ENCODE measurements around the gene RPA1. TPM values are rescaled to one million over a fixed set of nuclear protein-coding genes. Genes with fewer than 3 reads are reported as not detected.

The RPA1 gene
- total and polyA plus RNA-seq, 4 donors, result 10.7 to 82.6 (median 33.6) TPM

DNA sequence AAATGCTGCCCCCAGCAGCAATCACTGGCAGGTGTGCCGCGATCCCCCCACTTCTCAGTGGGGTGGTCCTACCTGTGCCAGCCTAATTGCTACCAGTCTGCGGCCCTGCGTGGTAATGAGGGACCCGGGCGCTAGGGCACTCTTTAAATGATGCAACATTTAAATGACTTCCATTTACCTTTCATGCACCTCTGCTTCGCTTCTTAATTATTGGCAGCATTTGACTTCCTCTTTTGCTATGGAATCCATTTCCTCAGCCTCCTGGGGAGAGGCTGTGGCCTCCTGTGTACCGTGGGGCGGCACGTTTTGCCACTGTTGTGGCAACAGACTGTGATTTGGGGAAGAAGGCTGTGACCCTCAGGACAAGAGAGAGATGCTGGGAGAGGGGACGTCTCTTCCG is 86.1 kb downstream of the RPA1 start:
- DNase-seq (no peak), ATAC-seq (ENCODE audit: insufficient read depth, low FRiP score) (no peak)
- no peaks in the 10 kb centered on the region for H3K9me3 ChIP-seq (ENCODE audit: control insufficient read depth in 4 of 4, insufficient read depth in 3 of 4, low read length in 3 of 4)
- TF ChIP-seq, protein P1, sequence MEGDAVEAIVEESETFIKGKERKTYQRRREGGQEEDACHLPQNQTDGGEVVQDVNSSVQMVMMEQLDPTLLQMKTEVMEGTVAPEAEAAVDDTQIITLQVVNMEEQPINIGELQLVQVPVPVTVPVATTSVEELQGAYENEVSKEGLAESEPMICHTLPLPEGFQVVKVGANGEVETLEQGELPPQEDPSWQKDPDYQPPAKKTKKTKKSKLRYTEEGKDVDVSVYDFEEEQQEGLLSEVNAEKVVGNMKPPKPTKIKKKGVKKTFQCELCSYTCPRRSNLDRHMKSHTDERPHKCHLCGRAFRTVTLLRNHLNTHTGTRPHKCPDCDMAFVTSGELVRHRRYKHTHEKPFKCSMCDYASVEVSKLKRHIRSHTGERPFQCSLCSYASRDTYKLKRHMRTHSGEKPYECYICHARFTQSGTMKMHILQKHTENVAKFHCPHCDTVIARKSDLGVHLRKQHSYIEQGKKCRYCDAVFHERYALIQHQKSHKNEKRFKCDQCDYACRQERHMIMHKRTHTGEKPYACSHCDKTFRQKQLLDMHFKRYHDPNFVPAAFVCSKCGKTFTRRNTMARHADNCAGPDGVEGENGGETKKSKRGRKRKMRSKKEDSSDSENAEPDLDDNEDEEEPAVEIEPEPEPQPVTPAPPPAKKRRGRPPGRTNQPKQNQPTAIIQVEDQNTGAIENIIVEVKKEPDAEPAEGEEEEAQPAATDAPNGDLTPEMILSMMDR (IDR thresholded peaks at IDR 0.05; ENCODE audit: control extremely low read depth, extremely low read depth), result no peak
- H3K4me3 ChIP-seq, result no peak overlapping the region
- H3K36me3 ChIP-seq (ENCODE audit: control insufficient read depth in 4 of 4, insufficient read depth in 4 of 4, low read length in 4 of 4), result no peaks in the 10 kb centered on the region
- no peaks in the 10 kb centered on the region for H3K4me1 ChIP-seq (ENCODE audit: control insufficient read depth in 5 of 5, insufficient read depth in 5 of 5, low read length in 5 of 5)
- H3K27ac ChIP-seq (ENCODE audit: low read depth in 1 of 2, low read length in 1 of 2), result no peak overlapping the region
- no peak overlapping the region for H3K9ac ChIP-seq (ENCODE audit: insufficient read depth in 1 of 2, low read length in 2 of 2)
- 43 to 55% methylated on average over 12 of the region's 12 CpGs for WGBS, 2 donors
- peaks cover 0 to 40% (median 13%) of the 10 kb centered on the region in 3 donors for H3K27me3 ChIP-seq (ENCODE audit: control insufficient read depth in 3 of 3, insufficient read depth in 3 of 3, low read length in 2 of 3)

DNA sequence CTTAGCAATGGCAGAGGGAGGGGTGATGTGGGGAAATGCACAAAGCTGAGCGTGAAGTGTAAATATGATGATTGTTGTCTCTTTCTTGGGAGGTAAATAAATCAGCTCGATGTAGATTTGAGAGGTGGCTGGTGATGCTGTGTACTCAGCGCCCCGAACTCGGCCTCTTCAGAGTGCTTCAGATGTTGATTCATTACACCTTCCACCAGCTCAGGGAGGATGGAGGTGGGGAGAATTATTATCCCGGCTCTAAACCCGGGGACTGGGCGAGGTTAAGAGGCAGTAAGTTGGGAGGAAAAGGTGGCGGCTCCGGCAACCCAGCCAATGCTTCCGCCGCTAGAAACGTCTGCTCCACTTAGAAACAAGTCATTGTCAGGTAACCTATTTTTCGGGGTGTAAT is 86.5 kb downstream of the RPA1 start:
- DNase-seq (no peak), ATAC-seq (ENCODE audit: insufficient read depth, low FRiP score) (no peak)
- no peaks in the 10 kb centered on the region for H3K4me1 ChIP-seq (ENCODE audit: control insufficient read depth in 5 of 5, insufficient read depth in 5 of 5, low read length in 5 of 5)
- no peak overlapping the region for H3K27ac ChIP-seq (ENCODE audit: low read depth in 1 of 2, low read length in 1 of 2)
- no peaks in the 10 kb centered on the region for H3K36me3 ChIP-seq (ENCODE audit: control insufficient read depth in 4 of 4, insufficient read depth in 4 of 4, low read length in 4 of 4)
- TF ChIP-seq, protein P1 (IDR thresholded peaks at IDR 0.05; ENCODE audit: control extremely low read depth, extremely low read depth), result no peak
- no peak overlapping the region for H3K9ac ChIP-seq (ENCODE audit: insufficient read depth in 1 of 2, low read length in 2 of 2)
- H3K4me3 ChIP-seq, result no peak overlapping the region
- peaks cover 0 to 37% (median 12%) of the 10 kb centered on the region in 3 donors for H3K27me3 ChIP-seq (ENCODE audit: control insufficient read depth in 3 of 3, insufficient read depth in 3 of 3, low read length in 2 of 3)
- H3K9me3 ChIP-seq (ENCODE audit: control insufficient read depth in 4 of 4, insufficient read depth in 3 of 4, low read length in 3 of 4), result no peaks in the 10 kb centered on the region
- WGBS, 2 donors, result 60 to 82% methylated on average over 14 of the region's 14 CpGs

DNA sequence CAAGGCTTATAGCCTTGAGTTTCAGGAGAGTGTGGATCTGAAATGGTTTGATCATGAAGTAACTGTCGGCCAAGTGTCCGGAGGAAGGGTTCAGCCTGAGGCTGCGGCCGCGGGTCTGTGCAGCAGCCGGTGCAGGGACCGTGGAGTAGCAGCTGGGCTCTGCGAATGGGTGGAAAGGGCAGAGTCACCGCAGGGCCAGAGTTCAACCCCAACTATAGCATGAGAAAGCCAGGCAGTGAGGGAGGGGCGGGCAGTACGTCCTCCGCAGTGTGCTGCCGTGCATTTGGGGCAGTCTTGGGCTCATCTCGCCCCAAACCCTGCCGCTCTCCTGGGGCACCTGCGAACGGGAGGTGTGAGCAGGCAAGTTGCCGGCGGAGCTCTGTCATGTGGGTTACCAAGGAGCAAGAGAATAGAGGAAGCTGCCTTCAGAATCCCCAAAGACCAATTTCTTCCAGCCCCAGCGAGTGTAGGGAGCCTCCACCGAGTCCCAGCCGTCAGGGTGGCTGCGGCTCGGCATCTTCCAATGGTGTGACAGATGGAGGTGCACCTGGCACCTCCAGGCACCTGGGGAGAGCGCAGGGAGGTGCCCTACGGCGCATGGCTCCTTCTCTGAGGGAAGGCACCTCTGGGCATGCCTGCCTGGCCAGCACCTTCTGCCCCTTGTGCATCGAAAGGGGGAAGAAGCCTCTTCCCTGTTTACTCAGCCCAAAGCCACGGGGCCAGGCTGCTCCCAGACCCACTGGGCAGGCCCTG is 87.3 kb downstream of the RPA1 start:
- TF ChIP-seq, protein P1 (IDR thresholded peaks at IDR 0.05; ENCODE audit: control extremely low read depth, extremely low read depth), result no peak

More for the DNA sequence above, 87.3 kb downstream of the RPA1 start:
- Histone ChIP-seq H3K36me3 (ENCODE audit: control insufficient read depth in 4 of 4, insufficient read depth in 4 of 4, low read length in 4 of 4) (no peaks in the 10 kb centered on the region), H3K9ac (ENCODE audit: insufficient read depth in 1 of 2, low read length in 2 of 2) (no peak overlapping the region), H3K27ac (ENCODE audit: low read depth in 1 of 2, low read length in 1 of 2) (no peak overlapping the region), H3K9me3 (ENCODE audit: control insufficient read depth in 4 of 4, insufficient read depth in 3 of 4, low read length in 3 of 4) (no peaks in the 10 kb centered on the region), H3K4me1 (ENCODE audit: control insufficient read depth in 5 of 5, insufficient read depth in 5 of 5, low read length in 5 of 5) (no peaks in the 10 kb centered on the region), H3K27me3 (ENCODE audit: control insufficient read depth in 3 of 3, insufficient read depth in 3 of 3, low read length in 2 of 3) (peaks cover 0 to 30% (median 5%) of the 10 kb centered on the region in 3 donors), H3K4me3 (no peak overlapping the region)
- WGBS, 2 donors, result 70 to 78% methylated on average over 29 of the region's 29 CpGs
- DNase-seq (no peak), ATAC-seq (ENCODE audit: insufficient read depth, low FRiP score) (no peak)

Measured in lung (tissue), 12 donors.